MCF 10A (cell line): ENCODE measurements around the gene HPSE2. TPM values are rescaled to one million over a fixed set of nuclear protein-coding genes. Genes with fewer than 3 reads are reported as not detected.

Experiments used
- BruUV-seq: library from RNA; stranded (reverse); fragments of 400-500 nt; replicated peaks from 2 replicates; lab custom pipeline; 2021; lab: Mats Ljungman, UMichigan
- CTCF ChIA-PET: fragments of 300-600 bp; sonication (Branson Sonifier 250); formaldehyde crosslinking; extraction: SDS; loops from one replicate; lab custom pipeline; 2021; ENCODE audit warnings: antibody characterized with exemption, inconsistent platforms; lab: Yijun Ruan, JAX
- POLR2A ChIA-PET: fragments of 300-600, 350-650 bp; sonication (Branson Sonifier 250); formaldehyde crosslinking; extraction: SDS; loops from one replicate; lab custom pipeline; 2020; ENCODE audit warnings: antibody characterized with exemption, inconsistent platforms; lab: Yijun Ruan, JAX
- DNase-seq: peaks from one replicate; pipeline ENCODE4 v3.0.0-alpha.2; 2018; ENCODE audit not compliant: unreplicated experiment
- H3K27ac Mint-ChIP-seq: one replicate; pipeline ENCODE4 v1.8.0; 2022; ENCODE audit warnings: mild to moderate bottlenecking, low read depth, mixed read lengths; ENCODE audit not compliant: unreplicated experiment
- H3K27me3 Mint-ChIP-seq: one replicate; pipeline ENCODE4 v1.8.0; 2022; ENCODE audit warnings: mixed read lengths; ENCODE audit not compliant: insufficient read depth, unreplicated experiment
- H3K36me3 Mint-ChIP-seq: one replicate; pipeline ENCODE4 v1.8.0; 2022; ENCODE audit warnings: mild to moderate bottlenecking, moderate library complexity, mixed read lengths; ENCODE audit not compliant: insufficient read depth, unreplicated experiment
- H3K4me1 Mint-ChIP-seq: one replicate; pipeline ENCODE4 v1.8.0; 2022; ENCODE audit warnings: mixed read lengths; ENCODE audit not compliant: insufficient read depth, unreplicated experiment
- H3K4me3 Mint-ChIP-seq: one replicate; pipeline ENCODE4 v1.8.0; 2022; ENCODE audit warnings: mild to moderate bottlenecking, moderate library complexity, mixed read lengths; ENCODE audit not compliant: unreplicated experiment
- H3K9me3 Mint-ChIP-seq: one replicate; pipeline ENCODE4 v1.8.0; 2022; ENCODE audit warnings: mixed read lengths; ENCODE audit not compliant: unreplicated experiment
- intact Hi-C: fragments of 100-400 bp; cut with micrococcal nuclease; formaldehyde crosslinking; loops from 2 replicates; pipeline ENCODE4 v1.14.1; 2022
- total RNA-seq: library from RNA; stranded (reverse); gene quantifications from 2 replicates; pipeline ENCODE4 v1.2.3, GENCODE V29; 2022
- TF ChIP-seq, protein P1 (sequence below): fragments of 200-600 bp; IDR thresholded peaks from one replicate; pipeline ENCODE4 v1.8.0; 2022; ENCODE audit warnings: antibody characterized with exemption, mild to moderate bottlenecking; ENCODE audit not compliant: unreplicated experiment

The HPSE2 gene
- total RNA-seq, 1 experiment from 2014 or later: not detected

DNA sequence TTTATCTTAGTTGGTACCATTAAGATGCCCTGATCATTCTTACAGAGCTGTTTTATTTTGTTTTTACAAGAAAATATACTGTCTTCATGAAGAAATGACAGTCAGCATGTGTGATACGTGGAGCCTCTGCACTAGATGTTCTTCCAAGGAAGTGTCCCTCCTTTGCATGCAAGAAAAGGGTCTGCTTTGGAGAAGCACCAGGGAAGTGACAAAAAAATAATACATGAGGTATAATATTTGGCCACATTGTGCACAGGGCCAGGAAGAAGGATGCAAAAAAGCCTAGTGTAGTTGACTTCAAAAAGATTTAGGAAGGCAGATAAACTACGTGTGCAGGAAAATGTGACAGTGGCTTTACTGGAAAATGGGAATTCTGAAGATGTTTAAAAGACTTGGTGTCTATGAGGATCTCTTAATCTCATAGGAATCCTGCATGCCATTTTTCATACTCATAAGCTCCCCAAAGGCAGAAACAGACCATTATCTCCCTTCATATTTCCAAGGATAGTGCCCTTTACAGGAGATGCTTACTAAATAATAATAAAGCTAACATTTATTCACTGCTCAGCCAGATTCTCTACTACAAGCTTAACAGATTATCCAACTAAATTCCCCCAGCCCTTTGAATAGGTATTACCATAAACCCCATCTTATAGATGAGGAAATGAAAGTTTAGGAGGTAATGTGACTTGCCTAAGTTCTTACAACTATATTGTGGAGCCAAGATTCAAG lies 284.2 kb downstream of the HPSE2 start:
- intact Hi-C loops: no loop called here
- Mint-ChIP-seq H3K36me3 (no peaks in the 10 kb centered on the region), H3K4me1 (no peaks in the 10 kb centered on the region), H3K27ac (no peak overlapping the region), H3K9me3 (no peaks in the 10 kb centered on the region), H3K27me3 (no peaks in the 10 kb centered on the region), H3K4me3 (no peak overlapping the region)
- ChIA-PET POLR2A (no interaction called here), CTCF (interaction anchor here (0.5 to 0.7 kb wide), 2 partner anchors 19 to 660 kb away, joined by 3 read pairs; no protein-coding TSS in a partner anchor)
- no peak for DNase-seq
- TF ChIP-seq, protein P1, sequence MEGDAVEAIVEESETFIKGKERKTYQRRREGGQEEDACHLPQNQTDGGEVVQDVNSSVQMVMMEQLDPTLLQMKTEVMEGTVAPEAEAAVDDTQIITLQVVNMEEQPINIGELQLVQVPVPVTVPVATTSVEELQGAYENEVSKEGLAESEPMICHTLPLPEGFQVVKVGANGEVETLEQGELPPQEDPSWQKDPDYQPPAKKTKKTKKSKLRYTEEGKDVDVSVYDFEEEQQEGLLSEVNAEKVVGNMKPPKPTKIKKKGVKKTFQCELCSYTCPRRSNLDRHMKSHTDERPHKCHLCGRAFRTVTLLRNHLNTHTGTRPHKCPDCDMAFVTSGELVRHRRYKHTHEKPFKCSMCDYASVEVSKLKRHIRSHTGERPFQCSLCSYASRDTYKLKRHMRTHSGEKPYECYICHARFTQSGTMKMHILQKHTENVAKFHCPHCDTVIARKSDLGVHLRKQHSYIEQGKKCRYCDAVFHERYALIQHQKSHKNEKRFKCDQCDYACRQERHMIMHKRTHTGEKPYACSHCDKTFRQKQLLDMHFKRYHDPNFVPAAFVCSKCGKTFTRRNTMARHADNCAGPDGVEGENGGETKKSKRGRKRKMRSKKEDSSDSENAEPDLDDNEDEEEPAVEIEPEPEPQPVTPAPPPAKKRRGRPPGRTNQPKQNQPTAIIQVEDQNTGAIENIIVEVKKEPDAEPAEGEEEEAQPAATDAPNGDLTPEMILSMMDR: no peak
- no TSS peak for BruUV-seq

DNA sequence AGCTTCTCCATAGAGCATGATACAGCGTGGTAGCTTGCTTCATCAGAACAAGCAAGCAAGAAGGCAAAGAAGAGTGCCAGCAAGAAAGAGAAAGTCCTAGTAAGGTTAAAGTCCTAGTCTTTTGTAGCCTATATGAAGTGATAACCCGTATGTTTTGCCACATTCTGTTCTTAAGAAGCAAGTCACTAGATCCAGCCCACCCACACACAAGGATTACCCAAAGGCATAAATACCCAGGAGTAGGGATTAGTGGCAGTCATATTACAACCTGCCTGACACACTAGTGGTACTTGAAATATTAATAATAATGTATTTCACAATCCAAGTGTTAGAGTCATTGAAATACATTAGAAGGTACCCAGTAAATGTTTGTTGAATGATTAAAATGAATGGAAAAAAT lies 285.5 kb downstream of the HPSE2 start:
- no peak for DNase-seq
- peaks cover 2% of the 10 kb centered on the region for H3K27me3 Mint-ChIP-seq
- no peaks in the 10 kb centered on the region for H3K4me1 Mint-ChIP-seq
- no peaks in the 10 kb centered on the region for H3K36me3 Mint-ChIP-seq
- TF ChIP-seq, protein P1: no peak
- no TSS peak for BruUV-seq
- no peak overlapping the region for H3K4me3 Mint-ChIP-seq
- CTCF ChIA-PET: no interaction called here
- POLR2A ChIA-PET: no interaction called here
- no peak overlapping the region for H3K27ac Mint-ChIP-seq
- intact Hi-C loops: no loop called here
- no peaks in the 10 kb centered on the region for H3K9me3 Mint-ChIP-seq

DNA sequence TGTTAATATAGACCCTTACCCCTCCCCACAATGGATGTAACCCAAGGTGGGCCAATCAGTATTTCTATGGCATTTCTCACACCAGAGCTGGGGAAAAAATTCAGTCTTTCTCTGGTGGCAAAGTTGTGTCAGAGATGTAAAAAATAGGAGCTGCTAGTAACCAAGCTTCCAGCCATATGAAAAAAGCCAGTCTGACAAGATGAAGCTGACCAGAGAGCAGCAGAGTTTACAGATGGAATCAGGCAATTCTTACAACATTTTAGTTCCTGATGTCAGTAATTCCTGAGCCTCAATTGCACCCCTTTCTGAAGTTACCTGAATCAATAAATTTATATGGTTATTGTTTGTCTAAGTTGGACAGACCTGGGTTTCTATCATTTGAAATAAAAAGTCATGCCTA lies 286.3 kb downstream of the HPSE2 start:
- H3K27me3 Mint-ChIP-seq: peaks cover 10% of the 10 kb centered on the region
- intact Hi-C loops: no loop called here
- no peaks in the 10 kb centered on the region for H3K9me3 Mint-ChIP-seq
- ChIA-PET POLR2A (no interaction called here), CTCF (interaction anchor here (0.6 kb wide), 1 partner anchor 504 kb away, joined by 3 read pairs; no protein-coding TSS in a partner anchor)
- no peaks in the 10 kb centered on the region for H3K4me1 Mint-ChIP-seq
- H3K4me3 Mint-ChIP-seq: no peak overlapping the region
- no TSS peak for BruUV-seq
- H3K27ac Mint-ChIP-seq: no peak overlapping the region
- TF ChIP-seq, protein P1: no peak
- H3K36me3 Mint-ChIP-seq: no peaks in the 10 kb centered on the region
- DNase-seq: no peak

DNA sequence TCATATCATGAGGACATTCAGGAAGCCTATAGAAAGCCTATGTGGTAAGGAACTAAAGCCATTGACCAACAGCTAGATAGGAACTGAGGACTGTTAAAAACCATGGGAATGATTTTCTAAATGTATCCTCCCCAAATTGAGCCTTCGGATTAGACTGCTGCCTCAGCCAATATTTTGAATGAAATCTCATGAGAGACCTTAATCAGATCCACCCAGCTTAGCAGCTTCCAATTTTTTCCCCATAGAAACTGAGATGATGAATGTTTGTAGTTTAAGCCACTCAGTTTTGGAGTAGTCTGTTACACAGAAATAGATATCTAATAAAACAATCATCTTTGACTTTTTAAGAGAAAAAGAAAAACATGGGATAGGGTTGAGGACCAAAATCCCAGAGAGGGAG lies 292.0 kb downstream of the HPSE2 start:
- Mint-ChIP-seq H3K27ac (no peak overlapping the region), H3K36me3 (no peaks in the 10 kb centered on the region), H3K9me3 (no peaks in the 10 kb centered on the region), H3K4me1 (no peaks in the 10 kb centered on the region), H3K27me3 (peaks cover 11% of the 10 kb centered on the region), H3K4me3 (no peak overlapping the region)
- no TSS peak for BruUV-seq
- intact Hi-C loops: no loop called here
- no peak for DNase-seq
- POLR2A ChIA-PET: no interaction called here
- TF ChIP-seq, protein P1: no peak
- CTCF ChIA-PET: interaction anchor here (0.6 kb wide), 2 partner anchors 12 to 202 kb away, joined by 3 read pairs; no protein-coding TSS in a partner anchor
